ENCODE data around the gene NLRP9.

DNA sequence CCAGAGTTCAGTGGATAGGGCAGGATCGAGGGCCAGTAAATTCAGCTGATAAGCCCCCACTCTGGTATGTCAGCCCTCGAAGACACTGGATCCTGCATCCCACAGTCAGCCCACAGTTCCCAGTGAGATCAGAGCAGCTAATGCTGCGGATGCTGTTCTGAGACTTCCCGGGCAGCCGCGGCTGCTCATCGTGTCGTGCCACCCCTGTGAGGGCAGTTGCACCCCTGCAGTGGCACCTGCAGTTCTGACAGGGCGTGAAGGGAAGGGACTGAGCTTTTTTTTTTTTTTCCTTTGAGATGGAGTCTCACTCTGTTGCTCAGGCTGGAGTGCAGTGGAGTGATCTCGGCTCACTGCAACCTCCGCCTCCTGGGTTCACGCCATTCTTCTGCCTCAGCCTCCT, 70.7 kb downstream of the NLRP9 start:
- TF ChIP-seq SUZ12 (IDR thresholded peaks at IDR 0.05; ENCODE audit: extremely low read depth, insufficient read depth, insufficient read length): no peak
- no peak for TF ChIP-seq YY1 (IDR thresholded peaks at IDR 0.05; ENCODE audit: insufficient read depth, insufficient read length)
- TF ChIP-seq ZNF274 (IDR thresholded peaks at IDR 0.05; ENCODE audit: low read depth, low read length): no peak

All from NT2/D1 (cell line).